ENCODE data around the gene LYZL2. TPM values are rescaled to one million over a fixed set of nuclear protein-coding genes. Genes with fewer than 3 reads are reported as not detected.
"Not testable (repeated sequence)": the region's sequence is repeated elsewhere in the genome, so short reads cannot be mapped to it uniquely, and the experiment has no call there.

Gene LYZL2
- total and polyA plus RNA-seq, 4 donors = not detected

DNA sequence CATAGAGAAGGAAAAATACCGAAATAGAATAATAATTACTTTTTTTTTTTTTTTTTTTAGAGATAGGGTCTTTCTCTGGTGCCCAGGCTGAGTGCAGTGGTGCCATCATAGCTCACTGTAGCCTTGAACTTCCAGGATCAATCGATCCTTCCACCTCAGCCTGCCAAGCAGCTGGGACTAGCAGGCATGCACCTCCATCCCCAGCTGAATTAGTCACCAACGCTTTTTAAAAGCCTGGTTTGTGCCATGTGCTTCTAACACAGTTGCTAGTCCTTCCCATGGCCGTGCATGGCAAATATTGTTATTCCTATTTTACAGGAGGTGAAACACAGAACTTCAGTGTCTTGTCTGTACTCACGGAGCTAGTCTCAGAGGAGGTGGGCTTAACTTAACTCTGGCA, 23.2 kb downstream of the LYZL2 start:
- Histone ChIP-seq H3K36me3 (ENCODE audit: control insufficient read depth in 4 of 4, insufficient read depth in 3 of 4, low read depth in 1 of 4, low read length in 3 of 4) (no peaks in the 10 kb centered on the region), H3K9me3 (ENCODE audit: control insufficient read depth in 4 of 4, low read length in 3 of 4) (no peaks in the 10 kb centered on the region), H3K4me1 (ENCODE audit: control insufficient read depth in 4 of 4, insufficient read depth in 4 of 4, low read length in 3 of 4) (peaks cover 13 to 40% (median 23%) of the 10 kb centered on the region in 4 donors), H3K4me3 (ENCODE audit: low read depth in 1 of 3, low read length in 3 of 3) (no peak overlapping the region), H3K27ac (ENCODE audit: low read depth in 1 of 2, low read length in 2 of 2) (peak overlapping the region; percentile 76 to 90), H3K9ac (ENCODE audit: low read depth in 1 of 2, low read length in 2 of 2) (peak overlapping the region in 1 of 2 donors; percentile 16), H3K27me3 (ENCODE audit: control insufficient read depth in 4 of 4, insufficient read depth in 4 of 4, low read length in 3 of 4) (no peaks in the 10 kb centered on the region)
- TF ChIP-seq NR2F2 (IDR thresholded peaks at IDR 0.05) (no peak), FOXA1 (IDR thresholded peaks at IDR 0.05) (no peak), SP1 (IDR thresholded peaks at IDR 0.05) (no peak), HNF4A (conservative IDR thresholded peaks at IDR 0.05) (no peak), RXRA (IDR thresholded peaks at IDR 0.05) (peak in 1 of 2 donors; percentile 10), RAD21 (IDR thresholded peaks at IDR 0.05) (no peak), JUND (IDR thresholded peaks at IDR 0.05) (peak in 1 of 2 donors; percentile 76)
- TF ChIP-seq, protein P1, sequence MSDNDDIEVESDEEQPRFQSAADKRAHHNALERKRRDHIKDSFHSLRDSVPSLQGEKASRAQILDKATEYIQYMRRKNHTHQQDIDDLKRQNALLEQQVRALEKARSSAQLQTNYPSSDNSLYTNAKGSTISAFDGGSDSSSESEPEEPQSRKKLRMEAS (IDR thresholded peaks at IDR 0.05) = peak; percentile 81
- TF ChIP-seq, protein P2, sequence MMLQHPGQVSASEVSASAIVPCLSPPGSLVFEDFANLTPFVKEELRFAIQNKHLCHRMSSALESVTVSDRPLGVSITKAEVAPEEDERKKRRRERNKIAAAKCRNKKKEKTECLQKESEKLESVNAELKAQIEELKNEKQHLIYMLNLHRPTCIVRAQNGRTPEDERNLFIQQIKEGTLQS (IDR thresholded peaks at IDR 0.05) = peak; percentile 16
- WGBS = 27% methylated on average over 5 of the region's 5 CpGs
- DNase-seq (ENCODE audit: low spot score) = no peak

DNA sequence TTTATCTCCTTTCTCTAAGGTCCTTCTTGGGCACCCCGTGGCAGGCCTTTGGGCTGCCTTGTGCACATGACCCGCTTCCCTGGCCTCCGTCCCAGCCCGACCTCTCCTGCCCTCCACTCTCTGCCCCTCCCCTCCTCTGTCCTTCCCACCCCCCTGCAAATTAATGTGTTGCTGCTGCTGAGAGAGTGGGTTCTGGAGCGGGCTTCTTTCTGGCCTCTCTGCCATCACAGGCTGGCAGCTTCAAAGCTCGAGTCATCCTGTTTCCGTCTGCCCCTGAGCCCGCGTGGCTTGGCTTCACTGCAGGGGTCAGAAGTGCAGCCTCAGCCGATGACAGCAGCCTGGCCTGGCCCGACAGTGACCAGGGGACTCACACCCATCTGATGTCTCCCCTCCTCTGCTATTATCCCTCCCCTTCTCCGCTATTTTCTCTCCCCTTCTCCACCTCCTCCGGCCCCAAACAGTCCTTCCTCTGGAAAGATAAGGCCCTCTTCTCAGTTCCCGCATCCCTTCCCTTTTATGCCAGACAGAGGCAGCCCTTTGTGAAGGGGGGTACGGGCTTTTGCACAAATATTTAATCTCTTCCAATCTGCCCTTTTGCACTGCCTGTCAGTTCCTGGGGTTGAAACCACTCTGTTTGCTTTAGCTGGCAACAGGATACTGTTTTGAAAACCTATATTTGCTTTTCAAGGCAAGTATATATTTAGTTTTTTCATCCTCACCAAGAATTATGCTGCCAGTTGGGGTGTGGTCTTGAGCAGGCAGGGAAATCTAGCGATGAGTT, 24.0 kb downstream of the LYZL2 start:
- not testable (repeated sequence) for H3K4me3 ChIP-seq (ENCODE audit: low read depth in 1 of 3, low read length in 3 of 3); DNase-seq (ENCODE audit: low spot score); H3K36me3 ChIP-seq (ENCODE audit: control insufficient read depth in 4 of 4, insufficient read depth in 3 of 4, low read depth in 1 of 4, low read length in 3 of 4); H3K27me3 ChIP-seq (ENCODE audit: control insufficient read depth in 4 of 4, insufficient read depth in 4 of 4, low read length in 3 of 4); H3K9me3 ChIP-seq (ENCODE audit: control insufficient read depth in 4 of 4, low read length in 3 of 4)
- H3K4me1 ChIP-seq (ENCODE audit: control insufficient read depth in 4 of 4, insufficient read depth in 4 of 4, low read length in 3 of 4) = peaks cover 13 to 40% (median 23%) of the 10 kb centered on the region in 4 donors
- TF ChIP-seq, protein P3, sequence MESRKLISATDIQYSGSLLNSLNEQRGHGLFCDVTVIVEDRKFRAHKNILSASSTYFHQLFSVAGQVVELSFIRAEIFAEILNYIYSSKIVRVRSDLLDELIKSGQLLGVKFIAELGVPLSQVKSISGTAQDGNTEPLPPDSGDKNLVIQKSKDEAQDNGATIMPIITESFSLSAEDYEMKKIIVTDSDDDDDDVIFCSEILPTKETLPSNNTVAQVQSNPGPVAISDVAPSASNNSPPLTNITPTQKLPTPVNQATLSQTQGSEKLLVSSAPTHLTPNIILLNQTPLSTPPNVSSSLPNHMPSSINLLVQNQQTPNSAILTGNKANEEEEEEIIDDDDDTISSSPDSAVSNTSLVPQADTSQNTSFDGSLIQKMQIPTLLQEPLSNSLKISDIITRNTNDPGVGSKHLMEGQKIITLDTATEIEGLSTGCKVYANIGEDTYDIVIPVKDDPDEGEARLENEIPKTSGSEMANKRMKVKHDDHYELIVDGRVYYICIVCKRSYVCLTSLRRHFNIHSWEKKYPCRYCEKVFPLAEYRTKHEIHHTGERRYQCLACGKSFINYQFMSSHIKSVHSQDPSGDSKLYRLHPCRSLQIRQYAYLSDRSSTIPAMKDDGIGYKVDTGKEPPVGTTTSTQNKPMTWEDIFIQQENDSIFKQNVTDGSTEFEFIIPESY (IDR thresholded peaks at IDR 0.05) = peak; percentile 43
- TF ChIP-seq, protein P2 (IDR thresholded peaks at IDR 0.05) = peak; percentile 27
- TF ChIP-seq FOXA1 (IDR thresholded peaks at IDR 0.05) (peak; percentile 29), NR2F2 (IDR thresholded peaks at IDR 0.05) (peak; percentile 55), FOXA2 (IDR thresholded peaks at IDR 0.05) (peak; percentile 69), EGR1 (IDR thresholded peaks at IDR 0.05; ENCODE audit: low read depth in 2 of 2) (peak in 1 of 2 donors; percentile 11), RAD21 (IDR thresholded peaks at IDR 0.05) (peak in 1 of 2 donors; percentile 6), HNF4G (IDR thresholded peaks at IDR 0.05) (peak; percentile 69), SP1 (IDR thresholded peaks at IDR 0.05) (peak; percentile 93), JUND (IDR thresholded peaks at IDR 0.05) (peak in 1 of 2 donors; percentile 29), HNF4A (conservative IDR thresholded peaks at IDR 0.05) (peak; percentile 73 to 80), RXRA (IDR thresholded peaks at IDR 0.05) (peak; percentile 75 to 79)
- TF ChIP-seq, protein P4, sequence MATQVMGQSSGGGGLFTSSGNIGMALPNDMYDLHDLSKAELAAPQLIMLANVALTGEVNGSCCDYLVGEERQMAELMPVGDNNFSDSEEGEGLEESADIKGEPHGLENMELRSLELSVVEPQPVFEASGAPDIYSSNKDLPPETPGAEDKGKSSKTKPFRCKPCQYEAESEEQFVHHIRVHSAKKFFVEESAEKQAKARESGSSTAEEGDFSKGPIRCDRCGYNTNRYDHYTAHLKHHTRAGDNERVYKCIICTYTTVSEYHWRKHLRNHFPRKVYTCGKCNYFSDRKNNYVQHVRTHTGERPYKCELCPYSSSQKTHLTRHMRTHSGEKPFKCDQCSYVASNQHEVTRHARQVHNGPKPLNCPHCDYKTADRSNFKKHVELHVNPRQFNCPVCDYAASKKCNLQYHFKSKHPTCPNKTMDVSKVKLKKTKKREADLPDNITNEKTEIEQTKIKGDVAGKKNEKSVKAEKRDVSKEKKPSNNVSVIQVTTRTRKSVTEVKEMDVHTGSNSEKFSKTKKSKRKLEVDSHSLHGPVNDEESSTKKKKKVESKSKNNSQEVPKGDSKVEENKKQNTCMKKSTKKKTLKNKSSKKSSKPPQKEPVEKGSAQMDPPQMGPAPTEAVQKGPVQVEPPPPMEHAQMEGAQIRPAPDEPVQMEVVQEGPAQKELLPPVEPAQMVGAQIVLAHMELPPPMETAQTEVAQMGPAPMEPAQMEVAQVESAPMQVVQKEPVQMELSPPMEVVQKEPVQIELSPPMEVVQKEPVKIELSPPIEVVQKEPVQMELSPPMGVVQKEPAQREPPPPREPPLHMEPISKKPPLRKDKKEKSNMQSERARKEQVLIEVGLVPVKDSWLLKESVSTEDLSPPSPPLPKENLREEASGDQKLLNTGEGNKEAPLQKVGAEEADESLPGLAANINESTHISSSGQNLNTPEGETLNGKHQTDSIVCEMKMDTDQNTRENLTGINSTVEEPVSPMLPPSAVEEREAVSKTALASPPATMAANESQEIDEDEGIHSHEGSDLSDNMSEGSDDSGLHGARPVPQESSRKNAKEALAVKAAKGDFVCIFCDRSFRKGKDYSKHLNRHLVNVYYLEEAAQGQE (IDR thresholded peaks at IDR 0.05) = peak; percentile 30
- TF ChIP-seq, protein P1 (IDR thresholded peaks at IDR 0.05) = peak; percentile 12
- WGBS = 9% methylated on average over 15 of the region's 16 CpGs
- H3K27ac ChIP-seq (ENCODE audit: low read depth in 1 of 2, low read length in 2 of 2) = peak overlapping the region; percentile 76 to 90
- H3K9ac ChIP-seq (ENCODE audit: low read depth in 1 of 2, low read length in 2 of 2) = peak overlapping the region in 1 of 2 donors; percentile 16

Measured in liver (tissue), 9 donors.